HG03342 (cell line): ENCODE results near the gene ANTXR1.

ENCODE experiments used
- ATAC-seq: cut with Tn5 transposase; IDR thresholded peaks from one replicate; pipeline ENCODE4 v1.9.1; 2021; ENCODE audit warnings: mild to moderate bottlenecking, moderate library complexity; ENCODE audit not compliant: unreplicated experiment

The ANTXR1 gene

DNA sequence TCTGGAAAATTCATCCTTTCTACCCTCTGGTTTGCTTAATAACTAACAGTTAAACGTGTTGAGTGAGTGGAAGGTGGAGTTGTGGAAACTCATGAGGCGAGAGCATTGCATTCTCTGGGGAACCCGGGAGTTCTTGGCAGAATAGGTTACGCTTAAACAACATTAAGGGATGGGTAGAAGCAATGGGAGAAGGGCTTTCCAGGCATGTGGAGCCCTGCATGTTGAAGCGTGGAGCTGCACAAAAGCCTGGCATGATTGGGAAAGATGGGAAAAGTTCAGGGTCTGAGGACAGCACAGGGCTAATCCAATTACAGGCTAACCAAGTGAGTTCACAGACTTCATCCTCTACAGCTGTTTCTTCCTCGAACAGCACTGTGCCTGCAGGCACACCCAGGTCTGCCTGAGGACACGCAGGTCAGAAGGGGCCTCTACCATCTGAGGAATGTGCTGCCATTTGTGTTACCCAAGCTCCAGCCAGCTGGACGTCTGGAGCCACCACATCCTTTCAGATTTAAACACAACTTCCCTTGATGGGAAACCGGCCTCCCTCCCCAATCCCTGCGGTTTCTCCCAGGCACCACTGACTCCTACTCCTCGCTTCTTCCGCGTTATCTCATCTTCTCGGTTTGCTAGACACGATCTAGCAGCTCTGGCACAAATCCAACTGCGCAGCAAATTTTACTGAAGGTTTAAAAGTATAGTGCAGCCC lies 164.2 kb downstream of the ANTXR1 start:
- ATAC-seq, result no peak

- no peak for ATAC-seq
Observed at GRCh38 chr2:69177785-69178636, 165.0 kb downstream of the ANTXR1 start.

DNA sequence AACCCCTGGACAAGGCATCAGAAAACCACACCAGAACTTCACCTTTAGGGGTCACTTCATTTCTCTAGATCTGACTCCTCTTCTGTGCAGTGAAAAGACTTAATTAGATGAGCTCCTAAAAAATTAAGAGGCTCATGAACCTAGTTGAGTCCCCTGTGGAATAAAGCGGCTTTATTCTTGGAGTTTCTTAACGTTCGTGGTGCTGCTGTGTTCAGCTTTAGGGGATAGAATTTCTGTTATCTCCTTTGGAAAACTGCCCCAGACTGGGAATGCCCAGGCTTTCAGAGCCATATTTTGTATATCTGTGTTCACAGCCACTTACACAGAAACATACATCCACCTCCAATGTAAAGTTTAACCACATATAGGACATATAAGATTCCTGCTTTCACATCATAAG lies 165.8 kb downstream of the ANTXR1 start:
- no peak for ATAC-seq

DNA sequence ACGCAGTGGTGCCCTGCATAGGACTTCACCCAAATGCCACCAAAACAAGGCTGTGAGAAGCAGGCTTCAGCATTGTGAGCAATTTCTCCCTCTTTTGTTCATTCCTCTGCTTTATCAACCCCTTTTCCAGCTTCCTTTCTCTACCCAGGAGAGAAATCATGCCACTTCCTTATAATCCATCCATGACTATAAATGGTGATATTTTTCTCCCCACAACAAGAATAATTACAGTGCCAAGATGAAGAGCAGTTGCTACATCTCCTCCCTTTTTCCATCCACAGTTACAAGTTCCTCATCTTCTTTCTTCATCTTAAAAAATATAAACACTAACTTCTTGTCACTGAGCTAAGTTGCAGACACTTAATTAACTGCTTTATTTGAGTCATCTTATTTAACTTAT lies 167.2 kb downstream of the ANTXR1 start:
- ATAC-seq, result no peak

DNA sequence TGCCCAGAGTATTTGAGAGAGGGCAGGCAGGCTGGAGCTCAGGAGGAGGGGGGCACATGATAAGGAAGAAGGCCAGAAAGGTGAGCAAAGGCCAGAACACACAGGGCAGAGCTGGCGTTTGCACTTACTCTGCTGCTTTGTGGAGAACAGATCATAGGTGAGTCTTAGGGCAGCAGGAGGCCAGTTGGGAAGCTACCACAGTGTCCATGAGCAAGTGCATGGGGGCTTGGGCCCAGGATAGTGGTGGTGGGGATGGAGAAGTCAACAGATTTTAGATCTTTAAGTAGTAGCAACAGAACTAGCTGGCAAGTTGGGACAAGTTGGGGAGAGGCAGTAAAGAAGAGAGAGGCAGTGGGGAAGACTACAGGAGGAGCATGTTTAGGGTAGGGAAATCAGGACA lies 168.0 kb downstream of the ANTXR1 start:
- ATAC-seq, result no peak

- ATAC-seq, result no peak
Observed at GRCh38 chr2:69181806-69182427, 168.9 kb downstream of the ANTXR1 start.

DNA sequence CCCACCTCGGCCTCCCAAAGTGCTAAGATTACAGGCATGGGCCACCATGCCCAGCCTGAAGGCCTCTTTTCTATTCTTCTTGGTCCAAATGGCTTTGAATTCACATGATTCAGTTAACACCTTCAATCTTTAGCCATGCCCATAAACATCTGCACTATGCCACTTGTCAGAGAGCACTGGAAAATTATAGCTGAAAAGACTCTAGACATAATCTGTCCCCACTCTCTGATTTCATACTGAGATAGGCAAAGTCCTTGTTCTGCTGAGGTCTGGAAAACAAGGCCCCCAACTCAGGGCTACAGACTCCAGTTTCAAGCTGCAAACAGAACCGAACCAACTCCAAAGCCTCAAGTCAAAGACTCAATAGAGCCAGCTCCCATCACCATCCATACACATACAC lies 170.7 kb downstream of the ANTXR1 start:
- ATAC-seq, result no peak

DNA sequence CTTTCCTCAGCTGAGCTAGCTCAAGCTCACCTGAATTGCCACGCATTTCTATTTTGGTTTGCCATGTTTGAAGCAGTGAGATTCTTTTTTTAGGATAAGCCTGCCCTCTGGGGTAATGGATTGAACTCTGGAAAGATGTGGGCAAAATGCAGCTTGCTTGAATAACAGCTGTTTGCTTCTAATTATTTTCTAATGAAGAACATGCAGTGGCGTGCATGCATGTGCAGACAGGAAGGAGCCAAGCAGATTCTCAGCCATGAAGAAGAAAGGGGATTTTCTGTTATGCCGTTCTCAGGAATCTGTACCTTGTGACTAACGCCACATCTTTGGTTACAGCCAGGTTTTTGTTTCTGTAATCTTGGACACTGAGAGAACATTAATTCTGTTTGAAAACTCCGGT lies 171.2 kb downstream of the ANTXR1 start:
- no peak for ATAC-seq

- ATAC-seq, result no peak
Observed at GRCh38 chr2:69185807-69186206, 172.8 kb downstream of the ANTXR1 start.

- no peak for ATAC-seq
Observed at GRCh38 chr2:69186614-69187013, 173.6 kb downstream of the ANTXR1 start.

DNA sequence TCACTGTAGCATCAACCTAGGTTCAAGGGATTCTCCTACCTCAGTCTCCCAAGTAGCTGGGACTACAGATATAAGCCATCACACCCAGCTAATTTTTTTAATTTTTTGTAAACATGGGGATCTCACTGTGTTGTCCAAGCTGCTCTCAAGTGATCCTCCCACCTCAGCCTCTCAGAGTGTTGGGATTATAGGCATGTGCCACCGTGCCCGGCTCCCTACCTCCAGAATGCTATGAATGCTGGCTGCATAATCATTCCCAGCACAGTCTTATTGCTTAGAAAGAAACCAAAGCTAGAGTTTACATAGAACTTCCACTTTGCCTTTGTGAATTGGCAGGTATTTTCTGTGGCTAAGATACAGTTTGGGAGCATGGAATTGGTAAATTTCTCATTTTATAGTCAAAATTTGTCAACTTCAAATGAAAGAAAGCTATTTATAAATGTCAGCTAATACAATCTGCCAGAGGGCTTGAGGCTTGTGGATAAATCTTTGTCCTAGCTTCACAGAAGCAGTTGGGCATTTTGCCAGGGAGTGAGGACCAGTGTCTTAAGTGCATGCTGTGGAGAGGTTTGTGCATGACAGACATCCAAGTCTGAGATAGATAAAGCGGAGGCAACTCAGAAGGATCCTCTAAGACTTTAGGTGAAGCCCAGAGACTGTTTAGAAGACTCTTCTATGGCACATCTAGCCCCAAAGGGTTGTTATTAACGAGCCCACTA lies 175.4 kb downstream of the ANTXR1 start:
- no peak for ATAC-seq

DNA sequence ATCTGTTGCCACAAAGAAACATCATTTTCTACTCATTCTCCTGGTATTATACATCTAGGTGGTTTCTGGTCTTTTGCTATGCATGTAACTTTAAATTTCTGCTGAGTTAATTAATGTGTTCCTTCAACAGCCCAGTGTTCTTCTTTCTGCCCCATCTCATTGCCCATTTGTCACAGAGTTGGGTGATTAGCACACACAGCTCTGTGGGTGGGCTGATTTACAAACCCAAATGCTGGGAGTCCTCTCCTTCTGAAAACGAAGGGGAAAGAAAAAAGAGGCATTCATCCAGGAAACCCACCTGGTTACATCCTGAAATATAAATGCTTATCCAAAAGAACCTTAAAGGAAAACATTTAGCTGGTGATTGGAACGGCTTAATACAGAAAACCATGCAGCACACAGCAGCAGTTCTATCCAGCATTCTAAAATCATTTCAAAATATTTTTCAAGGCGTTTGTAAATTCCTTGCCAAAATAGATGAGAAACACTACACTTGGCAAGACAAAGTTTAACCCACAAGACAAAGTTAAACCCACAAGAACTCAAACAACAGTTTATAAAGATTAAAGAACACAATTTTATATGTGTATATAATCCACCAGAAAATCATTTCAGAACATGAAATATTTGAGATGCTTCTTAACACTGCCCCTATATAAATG lies 177.9 kb downstream of the ANTXR1 start:
- no peak for ATAC-seq

DNA sequence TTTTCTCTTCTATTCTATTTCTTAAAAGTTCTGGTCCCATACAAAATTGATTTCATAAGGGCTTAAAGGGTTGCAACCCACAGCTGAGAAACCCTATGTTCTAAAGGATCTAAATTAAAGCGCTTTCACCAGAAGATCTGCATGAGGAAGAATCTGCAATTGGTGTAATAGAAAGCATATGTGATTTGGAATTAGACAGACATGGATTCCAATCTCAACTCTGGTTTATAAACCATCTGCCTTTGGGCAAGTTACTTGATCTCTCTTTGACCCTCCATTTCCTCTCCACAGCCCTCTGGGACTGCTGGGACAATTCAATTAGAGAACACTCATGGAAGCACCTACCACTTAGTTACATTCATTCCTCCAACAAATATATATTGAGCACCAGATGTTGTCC lies 178.7 kb downstream of the ANTXR1 start:
- no peak for ATAC-seq

DNA sequence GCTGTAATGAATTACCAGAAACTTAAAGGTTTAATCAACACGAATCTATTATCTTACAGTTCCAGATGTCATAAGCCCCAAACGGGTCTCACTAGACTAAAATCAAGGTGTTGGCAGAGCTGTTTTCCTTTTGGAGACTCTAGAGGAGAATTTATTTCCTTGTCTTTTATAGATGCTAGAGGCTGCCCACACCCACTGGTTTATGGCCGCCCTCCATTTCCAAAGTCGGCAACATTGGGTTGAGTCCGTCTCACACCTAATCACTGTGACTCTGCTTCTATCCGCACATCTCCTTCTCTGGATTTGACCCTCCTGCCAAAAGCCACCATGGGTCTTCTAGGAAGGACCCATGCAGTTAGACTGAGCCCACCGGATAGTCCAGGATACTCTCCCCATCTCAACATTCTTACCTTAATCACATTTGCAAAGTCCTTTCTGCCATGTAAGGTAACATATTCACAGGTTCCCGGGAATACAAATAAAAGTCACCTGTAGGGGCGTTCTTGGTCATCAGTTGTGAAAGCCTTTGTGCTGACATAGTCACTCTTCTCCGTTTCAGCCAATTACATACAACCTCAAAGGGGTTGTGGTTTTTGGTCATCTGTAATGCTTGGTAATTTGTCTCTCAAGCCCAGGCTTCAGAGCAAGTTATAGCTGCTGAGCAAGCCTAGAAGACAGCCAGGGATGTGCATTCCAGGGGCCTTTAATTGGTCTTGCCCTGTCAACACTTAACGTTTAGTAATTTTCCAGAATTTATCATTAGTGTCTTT lies 179.4 kb downstream of the ANTXR1 start:
- no peak for ATAC-seq

GRCh38 chr2:69195706-69196105 lies 182.7 kb downstream of the ANTXR1 start:
- ATAC-seq, result no peak

DNA sequence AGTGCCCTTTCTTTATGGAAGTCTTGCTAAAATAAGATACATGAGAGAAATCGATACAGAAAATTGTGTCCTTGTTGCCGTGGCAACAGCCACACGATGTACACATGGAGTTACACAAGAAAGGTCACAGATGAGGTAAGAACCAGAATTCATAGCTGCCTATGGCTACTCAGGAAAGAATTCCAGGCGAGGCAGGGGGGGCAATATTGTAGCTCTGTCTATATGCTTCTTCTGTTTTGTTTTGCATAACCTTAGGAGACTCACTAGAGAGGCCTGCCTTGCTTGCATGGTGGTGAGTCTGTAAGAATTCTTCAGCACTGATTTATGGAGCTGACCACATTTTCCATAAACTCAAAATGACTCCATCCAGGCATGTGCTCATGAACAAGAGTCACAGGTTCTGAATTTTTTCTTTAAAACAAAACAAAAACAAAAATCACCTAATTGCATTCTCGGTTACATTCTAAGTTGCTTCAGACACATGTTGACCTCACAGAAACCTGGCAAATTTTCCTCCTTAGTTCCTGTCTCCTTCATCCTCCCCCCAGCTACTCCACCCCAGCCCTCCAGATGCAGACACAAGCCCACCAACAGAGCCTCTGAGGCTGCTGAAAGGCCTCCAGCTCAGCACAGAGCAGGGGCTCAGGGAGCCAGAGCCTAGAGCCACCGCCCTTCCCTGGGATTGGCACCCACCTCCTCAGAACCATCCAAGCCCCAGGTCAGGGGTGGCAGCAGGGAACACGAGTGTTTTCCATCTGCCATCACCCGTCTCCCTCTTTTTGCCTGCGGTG lies 183.5 kb downstream of the ANTXR1 start:
- no peak for ATAC-seq

DNA sequence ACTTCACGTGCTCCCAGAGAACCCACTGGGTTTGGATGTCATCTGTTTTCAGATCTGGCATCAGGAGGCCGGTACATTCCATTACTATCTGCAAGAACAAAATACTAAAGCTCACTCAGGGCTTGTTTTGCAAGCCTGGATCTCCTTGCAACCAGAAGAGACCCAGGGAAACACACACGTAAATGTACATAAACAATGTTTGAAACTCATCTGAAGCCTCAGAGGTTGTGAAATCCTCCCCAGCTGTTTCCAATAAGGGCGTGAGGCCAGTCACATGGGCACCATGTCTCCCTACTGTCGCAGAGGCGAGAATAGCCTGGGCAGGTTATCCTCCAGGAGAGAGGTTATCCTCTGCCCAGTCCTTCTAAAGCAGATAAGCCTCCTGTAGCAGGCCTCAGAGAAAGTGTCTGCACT lies 187.1 kb downstream of the ANTXR1 start:
- ATAC-seq, result no peak

DNA sequence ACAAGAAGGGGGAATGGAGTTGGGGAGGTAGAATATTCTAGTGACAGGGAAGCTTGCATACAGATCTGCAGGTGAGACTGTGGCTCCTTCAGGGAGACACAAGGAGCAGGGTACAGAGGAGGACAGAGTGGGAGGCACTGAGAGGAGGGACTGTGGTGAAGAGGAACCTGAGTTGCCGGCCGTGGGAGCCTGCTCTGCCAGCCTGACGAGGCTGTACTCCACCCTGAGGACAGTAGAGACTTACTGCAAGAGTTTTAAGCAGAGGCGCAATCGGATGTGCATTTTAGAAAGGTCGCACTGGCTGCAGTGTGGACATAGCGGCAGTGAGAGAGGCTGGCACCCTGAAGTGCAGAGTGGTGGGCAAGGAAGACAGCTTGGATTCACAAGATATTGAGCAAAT lies 188.3 kb downstream of the ANTXR1 start:
- no peak for ATAC-seq

DNA sequence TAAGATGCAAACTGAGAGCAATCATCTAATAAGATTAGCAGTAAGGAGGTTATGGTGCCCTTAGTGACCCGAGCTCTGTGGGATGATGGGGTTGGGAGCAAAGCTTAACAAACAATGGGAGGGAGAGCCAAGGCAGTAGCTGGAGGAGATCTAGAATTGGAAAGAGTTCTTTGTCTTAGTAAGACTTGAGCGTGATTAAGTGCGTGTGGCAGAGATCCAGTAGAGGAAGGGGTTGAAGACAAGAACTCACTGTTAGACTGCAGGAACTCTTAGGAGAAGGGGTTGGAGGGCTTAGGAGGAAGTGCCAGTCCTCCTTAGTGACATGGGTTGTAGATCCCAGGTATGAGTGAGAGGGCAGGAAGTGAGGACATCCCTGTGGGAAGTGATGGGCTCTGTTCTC lies 189.3 kb downstream of the ANTXR1 start:
- no peak for ATAC-seq
